Transverse colon (tissue), 4 donors: ENCODE data around the gene ACVR2A.

Source experiments
- POLR2AphosphoS5 ChIP-seq, 3 donors: sonication (generic); formaldehyde crosslinking; IDR thresholded peaks; one replicate each; pipeline ENCODE4 v1.6.1; 2016; ENCODE audit warnings: antibody characterized with exemption in 3 of 3
- TF ChIP-seq, protein P1 (sequence below), 5 experiments: fragments of 200-600 bp in 3 of 5; fragments of 450-650 bp in 2 of 5; sonication (generic) in 3 of 5; IDR thresholded peaks; 1 replicate in 2 of 5; 2 replicates in 3 of 5; pipeline ENCODE4 v1.5.1; 2016 to 2017; ENCODE audit warnings: antibody characterized with exemption in 5 of 5, inconsistent platforms in 3 of 5, mild to moderate bottlenecking in 2 of 5, moderate library complexity in 1 of 5

DNA sequence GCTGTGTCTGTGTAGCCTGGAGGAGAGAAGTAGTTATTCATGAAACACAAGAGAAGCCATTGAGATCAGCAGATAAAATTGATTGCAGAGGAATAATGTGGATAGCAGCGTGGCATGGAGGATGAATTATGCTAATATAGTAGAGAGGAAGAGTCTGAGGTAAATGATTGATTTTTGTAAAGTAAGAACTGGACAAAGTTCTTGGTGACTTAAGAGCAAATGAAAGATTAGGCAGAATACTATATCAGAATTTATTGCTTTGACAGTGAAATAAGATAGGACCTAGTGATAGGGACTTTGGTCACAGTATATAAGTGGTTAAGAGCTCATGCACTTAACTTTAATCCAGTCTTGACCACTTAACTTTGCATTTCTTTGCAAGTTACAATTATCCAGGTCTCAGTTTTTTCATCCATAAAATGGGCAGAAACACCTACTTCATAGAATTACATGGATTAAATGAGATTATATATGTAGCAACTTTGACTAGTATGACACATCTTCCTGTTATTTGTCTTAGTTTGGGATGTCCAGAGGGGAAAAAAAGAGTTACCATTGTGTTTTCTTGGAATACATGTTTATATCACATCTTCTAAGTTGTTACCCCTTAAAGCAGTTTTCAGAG is 29.1 kb downstream of the ACVR2A start:
- TF ChIP-seq, protein P1, sequence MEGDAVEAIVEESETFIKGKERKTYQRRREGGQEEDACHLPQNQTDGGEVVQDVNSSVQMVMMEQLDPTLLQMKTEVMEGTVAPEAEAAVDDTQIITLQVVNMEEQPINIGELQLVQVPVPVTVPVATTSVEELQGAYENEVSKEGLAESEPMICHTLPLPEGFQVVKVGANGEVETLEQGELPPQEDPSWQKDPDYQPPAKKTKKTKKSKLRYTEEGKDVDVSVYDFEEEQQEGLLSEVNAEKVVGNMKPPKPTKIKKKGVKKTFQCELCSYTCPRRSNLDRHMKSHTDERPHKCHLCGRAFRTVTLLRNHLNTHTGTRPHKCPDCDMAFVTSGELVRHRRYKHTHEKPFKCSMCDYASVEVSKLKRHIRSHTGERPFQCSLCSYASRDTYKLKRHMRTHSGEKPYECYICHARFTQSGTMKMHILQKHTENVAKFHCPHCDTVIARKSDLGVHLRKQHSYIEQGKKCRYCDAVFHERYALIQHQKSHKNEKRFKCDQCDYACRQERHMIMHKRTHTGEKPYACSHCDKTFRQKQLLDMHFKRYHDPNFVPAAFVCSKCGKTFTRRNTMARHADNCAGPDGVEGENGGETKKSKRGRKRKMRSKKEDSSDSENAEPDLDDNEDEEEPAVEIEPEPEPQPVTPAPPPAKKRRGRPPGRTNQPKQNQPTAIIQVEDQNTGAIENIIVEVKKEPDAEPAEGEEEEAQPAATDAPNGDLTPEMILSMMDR (IDR thresholded peaks at IDR 0.05), result no peak
- no peak for TF ChIP-seq POLR2AphosphoS5 (IDR thresholded peaks at IDR 0.05)
